Neural cell (in vitro differentiated cells): ENCODE data around the gene IGFBP4. TPM values are rescaled to one million over a fixed set of nuclear protein-coding genes. Genes with fewer than 3 reads are reported as not detected.

Experiments
- H2AFZ ChIP-seq: fragments of 200-600, 300-800 bp; sonication (generic), shearing (Covaris generic); 2 replicates; pipeline ENCODE4 v1.6.0; 2014; ENCODE audit warnings: low read depth, mild to moderate bottlenecking, antibody characterized with exemption, low read length, moderate library complexity
- H3F3A ChIP-seq: fragments of 200-600 bp; shearing (Covaris generic); 2 replicates; pipeline ENCODE4 v1.6.1; 2016; ENCODE audit warnings: mild to moderate bottlenecking, moderate library complexity, mixed read lengths, antibody characterized with exemption, low read length; ENCODE audit not compliant: insufficient read depth, poor library complexity, severe bottlenecking
- H3K27ac ChIP-seq: fragments of 200-600, 300-800 bp; sonication (generic), shearing (Covaris generic); 2 replicates; pipeline ENCODE4 v1.5.1; 2014; ENCODE audit warnings: mild to moderate bottlenecking, low read length, moderate library complexity
- H3K27me3 ChIP-seq: fragments of 300-800, 200-600 bp; sonication (generic), shearing (Covaris generic); 2 replicates; pipeline ENCODE4 v1.6.0; 2014; ENCODE audit warnings: mild to moderate bottlenecking, low read depth, low read length, moderate library complexity; ENCODE audit not compliant: insufficient read depth
- H3K36me3 ChIP-seq: fragments of 300-800, 200-600 bp; sonication (generic), shearing (Covaris generic); 2 replicates; pipeline ENCODE4 v1.5.1; 2014; ENCODE audit warnings: mild to moderate bottlenecking, antibody characterized with exemption, low read length, moderate library complexity; ENCODE audit not compliant: insufficient read depth
- H3K4me2 ChIP-seq: fragments of 300-800, 200-600 bp; sonication (generic), shearing (Covaris generic); 2 replicates; pipeline ENCODE4 v1.6.0; 2014; ENCODE audit warnings: mild to moderate bottlenecking, low read length
- H3K4me3 ChIP-seq: fragments of 300-800, 200-600 bp; sonication (generic), shearing (Covaris generic); 2 replicates; pipeline ENCODE4 v1.5.1; 2014; ENCODE audit warnings: mild to moderate bottlenecking, low read length, moderate library complexity
- H3K79me2 ChIP-seq: fragments of 200-600 bp; shearing (Covaris generic); replicated peaks from 2 replicates; pipeline ENCODE4 v1.6.0; 2014; ENCODE audit warnings: mild to moderate bottlenecking, low read length, moderate library complexity; ENCODE audit not compliant: insufficient read depth
- H3K9ac ChIP-seq: fragments of 300-800, 200-600 bp; sonication (generic), shearing (Covaris generic); 2 replicates; pipeline ENCODE4 v1.6.1; 2016; ENCODE audit warnings: mild to moderate bottlenecking, low read length, mixed read lengths
- H3K9me2 ChIP-seq: fragments of 200-600 bp; shearing (Covaris generic); 2 replicates; pipeline ENCODE4 v1.6.1; 2016; ENCODE audit warnings: mild to moderate bottlenecking, low read length, mixed read lengths; ENCODE audit not compliant: insufficient read depth
- H3K9me3 ChIP-seq: fragments of 200-600, 300-800 bp; sonication (generic), shearing (Covaris generic); 2 replicates; pipeline ENCODE4 v1.6.1; 2016; ENCODE audit warnings: mild to moderate bottlenecking, mixed run types, low read length, moderate library complexity, mixed read lengths
- H4K20me1 ChIP-seq: fragments of 200-600 bp; shearing (Covaris generic); 2 replicates; pipeline ENCODE4 v1.6.1; 2016; ENCODE audit warnings: mild to moderate bottlenecking, mixed run types; ENCODE audit not compliant: insufficient read depth
- EP300 ChIP-seq: fragments of 450-650 bp; conservative IDR thresholded peaks from 2 replicates; pipeline ENCODE4 v1.6.1; 2014; ENCODE audit warnings: antibody characterized with exemption, mild to moderate bottlenecking, moderate library complexity; ENCODE audit not compliant: poor library complexity, severe bottlenecking
- EZH2 ChIP-seq: fragments of 200-600, 300-800 bp; shearing (Covaris generic), sonication (generic); IDR thresholded peaks from 2 replicates; pipeline ENCODE4 v1.6.1; 2014; ENCODE audit warnings: antibody characterized with exemption, low read length, borderline replicate concordance, mild to moderate bottlenecking; ENCODE audit not compliant: insufficient read depth, poor library complexity, severe bottlenecking
- MXI1 ChIP-seq: fragments of 450-650 bp; conservative IDR thresholded peaks from 2 replicates; pipeline ENCODE4 v1.6.1; 2014; ENCODE audit warnings: antibody characterized with exemption, mild to moderate bottlenecking; ENCODE audit not compliant: poor library complexity, severe bottlenecking
- POLR2AphosphoS5 ChIP-seq: IDR thresholded peaks from 2 replicates; pipeline ENCODE4 v1.6.1; 2012
- RAD21 ChIP-seq: fragments of 450-650 bp; conservative IDR thresholded peaks from 2 replicates; pipeline ENCODE4 v1.6.1; 2014; ENCODE audit warnings: antibody characterized with exemption, mild to moderate bottlenecking, moderate library complexity
- SMC3 ChIP-seq: fragments of 450-650 bp; conservative IDR thresholded peaks from 2 replicates; pipeline ENCODE4 v1.6.1; 2014; ENCODE audit warnings: antibody characterized with exemption, mild to moderate bottlenecking, moderate library complexity; ENCODE audit not compliant: poor library complexity
- TAF1 ChIP-seq: IDR thresholded peaks from 2 replicates; pipeline ENCODE4 v1.6.1; 2012; ENCODE audit warnings: low read depth
- polyA plus RNA-seq: library from polyadenylated mRNA; depleted of rRNA; stranded (reverse); fragments of >200 nt; gene quantifications from 2 replicates; pipeline ENCODE4 v1.2.3, GENCODE V29; 2014
- TF ChIP-seq, protein P1 (sequence below): IDR thresholded peaks from 2 replicates; pipeline ENCODE4 v1.6.1; 2012; ENCODE audit warnings: borderline replicate concordance
- TF ChIP-seq, protein P2 (sequence below): fragments of 450-650 bp; IDR thresholded peaks from 2 replicates; pipeline ENCODE4 v1.5.1; 2014; ENCODE audit warnings: antibody characterized with exemption, mild to moderate bottlenecking, moderate library complexity; ENCODE audit not compliant: poor library complexity, severe bottlenecking

Gene IGFBP4
- polyA plus RNA-seq, 1 donor from 2014 or later, result 1.3 TPM

DNA sequence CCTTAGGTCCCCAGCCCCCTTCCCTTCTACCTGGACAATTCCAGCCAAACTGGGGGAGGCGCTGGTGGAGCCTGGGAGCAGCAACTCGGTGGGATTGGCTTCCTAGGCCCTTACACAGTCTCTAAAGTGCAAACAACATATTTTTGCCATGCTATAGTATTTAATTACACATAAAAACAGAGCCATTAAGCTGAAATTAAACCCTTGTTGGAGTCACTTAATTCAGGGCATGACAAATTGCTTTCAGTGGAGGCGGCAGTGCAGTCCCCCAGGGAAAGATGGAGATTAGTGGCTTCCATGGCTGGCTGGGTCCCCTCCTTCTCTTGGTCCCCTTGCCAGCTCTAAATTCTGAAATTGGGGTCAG lies 17.3 kb downstream of the IGFBP4 start:
- H4K20me1 ChIP-seq, result no peaks in the 10 kb centered on the region
- H3K4me2 ChIP-seq, result no peak overlapping the region
- H3K9ac ChIP-seq, result no peak overlapping the region
- TF ChIP-seq SMC3, result no peak
- TF ChIP-seq, protein P1, sequence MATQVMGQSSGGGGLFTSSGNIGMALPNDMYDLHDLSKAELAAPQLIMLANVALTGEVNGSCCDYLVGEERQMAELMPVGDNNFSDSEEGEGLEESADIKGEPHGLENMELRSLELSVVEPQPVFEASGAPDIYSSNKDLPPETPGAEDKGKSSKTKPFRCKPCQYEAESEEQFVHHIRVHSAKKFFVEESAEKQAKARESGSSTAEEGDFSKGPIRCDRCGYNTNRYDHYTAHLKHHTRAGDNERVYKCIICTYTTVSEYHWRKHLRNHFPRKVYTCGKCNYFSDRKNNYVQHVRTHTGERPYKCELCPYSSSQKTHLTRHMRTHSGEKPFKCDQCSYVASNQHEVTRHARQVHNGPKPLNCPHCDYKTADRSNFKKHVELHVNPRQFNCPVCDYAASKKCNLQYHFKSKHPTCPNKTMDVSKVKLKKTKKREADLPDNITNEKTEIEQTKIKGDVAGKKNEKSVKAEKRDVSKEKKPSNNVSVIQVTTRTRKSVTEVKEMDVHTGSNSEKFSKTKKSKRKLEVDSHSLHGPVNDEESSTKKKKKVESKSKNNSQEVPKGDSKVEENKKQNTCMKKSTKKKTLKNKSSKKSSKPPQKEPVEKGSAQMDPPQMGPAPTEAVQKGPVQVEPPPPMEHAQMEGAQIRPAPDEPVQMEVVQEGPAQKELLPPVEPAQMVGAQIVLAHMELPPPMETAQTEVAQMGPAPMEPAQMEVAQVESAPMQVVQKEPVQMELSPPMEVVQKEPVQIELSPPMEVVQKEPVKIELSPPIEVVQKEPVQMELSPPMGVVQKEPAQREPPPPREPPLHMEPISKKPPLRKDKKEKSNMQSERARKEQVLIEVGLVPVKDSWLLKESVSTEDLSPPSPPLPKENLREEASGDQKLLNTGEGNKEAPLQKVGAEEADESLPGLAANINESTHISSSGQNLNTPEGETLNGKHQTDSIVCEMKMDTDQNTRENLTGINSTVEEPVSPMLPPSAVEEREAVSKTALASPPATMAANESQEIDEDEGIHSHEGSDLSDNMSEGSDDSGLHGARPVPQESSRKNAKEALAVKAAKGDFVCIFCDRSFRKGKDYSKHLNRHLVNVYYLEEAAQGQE, result no peak
- TF ChIP-seq, protein P2, sequence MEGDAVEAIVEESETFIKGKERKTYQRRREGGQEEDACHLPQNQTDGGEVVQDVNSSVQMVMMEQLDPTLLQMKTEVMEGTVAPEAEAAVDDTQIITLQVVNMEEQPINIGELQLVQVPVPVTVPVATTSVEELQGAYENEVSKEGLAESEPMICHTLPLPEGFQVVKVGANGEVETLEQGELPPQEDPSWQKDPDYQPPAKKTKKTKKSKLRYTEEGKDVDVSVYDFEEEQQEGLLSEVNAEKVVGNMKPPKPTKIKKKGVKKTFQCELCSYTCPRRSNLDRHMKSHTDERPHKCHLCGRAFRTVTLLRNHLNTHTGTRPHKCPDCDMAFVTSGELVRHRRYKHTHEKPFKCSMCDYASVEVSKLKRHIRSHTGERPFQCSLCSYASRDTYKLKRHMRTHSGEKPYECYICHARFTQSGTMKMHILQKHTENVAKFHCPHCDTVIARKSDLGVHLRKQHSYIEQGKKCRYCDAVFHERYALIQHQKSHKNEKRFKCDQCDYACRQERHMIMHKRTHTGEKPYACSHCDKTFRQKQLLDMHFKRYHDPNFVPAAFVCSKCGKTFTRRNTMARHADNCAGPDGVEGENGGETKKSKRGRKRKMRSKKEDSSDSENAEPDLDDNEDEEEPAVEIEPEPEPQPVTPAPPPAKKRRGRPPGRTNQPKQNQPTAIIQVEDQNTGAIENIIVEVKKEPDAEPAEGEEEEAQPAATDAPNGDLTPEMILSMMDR, result no peak
- TF ChIP-seq POLR2AphosphoS5, result no peak
- no peak for TF ChIP-seq EZH2
- TF ChIP-seq TAF1, result no peak
- no peak for TF ChIP-seq MXI1
- TF ChIP-seq RAD21, result no peak
- no peak for TF ChIP-seq EP300
- no peaks in the 10 kb centered on the region for H3K79me2 ChIP-seq
- no peak overlapping the region for H3K4me3 ChIP-seq
- no peak overlapping the region for H2AFZ ChIP-seq
- no peaks in the 10 kb centered on the region for H3K27me3 ChIP-seq
- H3K9me3 ChIP-seq, result no peaks in the 10 kb centered on the region
- no peaks in the 10 kb centered on the region for H3F3A ChIP-seq
- H3K27ac ChIP-seq, result no peak overlapping the region
- no peaks in the 10 kb centered on the region for H3K36me3 ChIP-seq
- no peaks in the 10 kb centered on the region for H3K9me2 ChIP-seq

DNA sequence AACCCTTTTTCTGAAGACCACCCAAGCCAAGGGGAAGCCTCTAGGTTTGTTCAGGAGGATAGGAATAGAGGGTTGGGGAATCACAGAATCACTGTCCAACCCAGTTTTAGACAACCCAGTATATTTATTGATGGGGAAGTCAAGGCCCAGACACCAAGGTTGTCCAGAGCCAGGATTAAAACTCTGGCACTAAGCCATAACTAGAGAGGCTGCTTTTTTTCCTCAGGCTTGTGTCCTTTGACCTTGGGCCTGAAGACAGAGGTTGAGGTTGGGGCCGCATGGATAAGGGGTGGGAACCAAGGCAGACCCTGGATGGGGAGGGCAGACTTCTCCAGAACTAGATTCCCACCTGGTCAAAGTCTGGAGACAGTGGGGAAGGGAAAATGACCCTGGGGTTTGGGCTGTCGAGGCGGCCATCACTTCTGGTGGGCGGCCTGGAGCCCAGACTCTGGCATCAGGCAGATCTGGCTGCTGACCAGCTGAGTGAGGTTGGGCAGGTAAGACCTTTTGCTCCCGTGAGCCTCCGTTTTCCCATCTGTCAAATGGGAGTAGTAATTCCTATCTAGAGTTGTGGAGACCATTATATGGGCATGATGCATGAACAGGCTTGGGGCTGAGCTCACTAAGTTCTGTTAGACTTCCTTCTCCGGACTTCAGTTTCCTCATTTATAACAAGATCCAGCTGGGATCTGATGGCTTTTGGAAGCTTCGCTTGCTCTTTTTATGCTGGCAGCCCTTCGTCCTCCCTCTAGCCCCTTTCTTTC lies 17.9 kb downstream of the IGFBP4 start:
- Histone ChIP-seq H3K4me2 (no peak overlapping the region), H3K27me3 (no peaks in the 10 kb centered on the region), H3K4me3 (no peak overlapping the region), H3K9ac (no peak overlapping the region), H3K36me3 (no peaks in the 10 kb centered on the region), H3K9me2 (no peaks in the 10 kb centered on the region), H3K27ac (no peak overlapping the region), H4K20me1 (no peaks in the 10 kb centered on the region), H3K9me3 (no peaks in the 10 kb centered on the region), H2AFZ (no peak overlapping the region), H3F3A (no peaks in the 10 kb centered on the region), H3K79me2 (no peaks in the 10 kb centered on the region)
- no peak for TF ChIP-seq TAF1
